HG03442 (cell line): ENCODE results near the gene RELT.

ENCODE experiments used
- ATAC-seq: cut with Tn5 transposase; IDR thresholded peaks from one replicate; pipeline ENCODE4 v1.9.1; 2021; ENCODE audit warnings: mild to moderate bottlenecking, moderate library complexity; ENCODE audit not compliant: unreplicated experiment

The RELT gene

DNA sequence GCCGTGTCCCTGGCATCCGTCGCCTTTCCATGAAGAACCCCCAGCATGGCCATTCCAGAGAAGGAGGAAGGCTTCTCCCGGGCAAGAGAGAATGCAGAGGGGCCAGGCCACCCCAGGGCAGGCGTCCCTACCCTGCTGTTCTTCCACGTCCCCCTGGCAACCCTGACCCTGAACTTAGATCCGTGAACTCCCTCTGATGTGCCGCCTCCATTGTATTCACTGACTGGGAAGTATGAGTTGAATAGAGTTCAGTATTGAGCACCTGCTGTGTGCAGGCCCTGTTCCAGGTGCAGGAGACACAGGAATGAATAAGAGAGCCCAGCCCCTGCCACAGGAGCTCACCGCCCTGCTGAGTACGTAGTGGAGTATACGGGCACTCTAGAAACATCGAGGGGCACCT lies 29.1 kb upstream of the RELT start:
- no peak for ATAC-seq

DNA sequence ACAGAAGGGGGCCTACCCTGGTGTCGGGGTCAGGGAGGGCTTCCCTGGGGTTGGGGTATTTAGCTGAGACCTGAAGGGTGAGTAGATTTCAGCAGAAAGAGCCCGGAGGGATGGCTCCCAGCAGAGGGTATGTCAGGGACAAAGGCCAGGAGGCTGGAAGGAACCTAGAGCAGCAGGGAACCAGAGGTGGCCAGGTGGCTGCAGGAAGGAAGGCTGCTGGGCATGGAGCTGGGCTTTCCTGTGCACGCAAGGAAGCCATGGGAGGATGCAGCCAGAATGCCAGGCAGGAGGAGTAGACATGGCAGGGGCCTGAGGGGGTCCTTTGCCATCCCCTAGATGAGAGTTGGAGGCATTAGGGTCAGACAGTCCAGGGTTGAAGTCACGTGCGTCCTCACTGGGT lies 27.4 kb upstream of the RELT start:
- no peak for ATAC-seq

- no peak for ATAC-seq
These were observed 26.6 kb upstream of the RELT start for GRCh38 chr11:73349633-73350032.

DNA sequence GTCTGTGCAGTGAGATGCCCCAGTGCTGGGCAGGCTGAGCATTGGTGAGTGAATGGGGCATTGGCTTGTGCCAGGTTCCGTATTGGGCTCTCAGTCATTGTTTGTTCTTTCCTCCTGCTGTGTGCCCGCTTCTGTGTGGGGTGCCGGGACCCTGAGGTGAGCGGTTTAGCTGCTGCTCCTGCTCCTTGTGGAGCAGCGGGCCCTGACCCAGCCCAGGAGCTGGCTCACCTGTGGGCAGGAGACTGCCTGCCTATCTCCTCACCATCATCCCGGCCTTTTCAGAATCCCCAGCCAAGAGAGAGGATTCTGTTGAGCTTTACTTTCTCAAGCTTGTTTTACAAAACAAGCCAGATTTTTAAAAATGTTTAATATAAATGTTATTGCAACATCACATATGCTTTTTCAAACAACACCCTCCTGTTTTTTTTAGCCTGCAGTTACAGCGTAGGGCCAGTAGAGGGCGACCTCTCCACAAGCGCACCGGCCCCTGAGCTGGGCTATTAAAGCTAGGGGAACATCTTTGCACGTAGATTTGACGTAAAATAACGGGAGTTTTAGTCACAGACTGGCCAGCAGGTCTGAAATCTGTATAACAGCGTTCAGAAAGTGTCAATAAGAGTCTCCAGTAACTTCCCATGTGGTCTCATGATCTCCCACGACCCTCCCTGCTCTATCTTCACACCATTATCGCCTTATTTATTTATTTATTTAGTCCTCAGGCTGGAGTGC lies 25.1 kb upstream of the RELT start:
- ATAC-seq = no peak

DNA sequence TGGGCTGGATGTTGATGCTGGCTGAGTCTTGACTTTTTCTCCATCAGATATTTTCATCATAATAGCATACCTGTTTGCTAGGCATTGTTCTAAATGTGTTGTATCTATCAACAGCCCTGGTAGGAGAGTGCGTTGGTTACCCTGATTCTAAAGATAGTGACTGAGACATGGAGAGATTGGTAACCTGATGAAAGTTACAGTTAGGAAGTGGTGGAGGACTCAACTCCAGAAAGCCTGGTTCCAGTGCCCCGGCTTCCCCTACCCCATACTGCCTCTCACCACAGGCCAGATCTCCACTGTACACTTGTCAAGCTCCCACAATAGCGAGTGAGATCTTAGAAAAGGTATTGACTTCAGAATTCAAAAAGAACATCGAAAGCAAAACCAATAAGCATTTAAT lies 22.8 kb upstream of the RELT start:
- no peak for ATAC-seq

DNA sequence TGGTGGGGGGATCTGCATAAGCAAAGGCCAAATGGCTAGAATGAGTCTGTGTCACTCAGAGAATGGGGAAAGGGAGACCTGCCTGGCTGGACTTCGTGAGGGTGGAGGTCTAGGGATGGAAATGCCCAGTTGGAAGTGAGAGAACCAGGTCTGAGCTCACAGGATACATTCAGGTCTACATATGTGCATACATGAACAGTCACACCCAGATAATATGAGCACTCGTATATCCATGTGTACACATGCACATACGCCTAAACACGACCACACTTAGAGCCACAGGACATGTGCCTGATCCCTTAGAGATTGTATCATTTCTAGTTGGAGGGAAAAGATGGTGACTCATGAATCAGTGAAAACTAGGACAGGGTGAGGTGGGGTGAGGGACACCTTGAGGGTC lies 21.1 kb upstream of the RELT start:
- ATAC-seq = no peak

- no peak for ATAC-seq
These were observed 19.0 kb upstream of the RELT start for GRCh38 chr11:73356979-73357860.

GRCh38 chr11:73358071-73358470 lies 18.1 kb upstream of the RELT start:
- no peak for ATAC-seq

GRCh38 chr11:73359341-73359740 lies 16.9 kb upstream of the RELT start:
- no peak for ATAC-seq

DNA sequence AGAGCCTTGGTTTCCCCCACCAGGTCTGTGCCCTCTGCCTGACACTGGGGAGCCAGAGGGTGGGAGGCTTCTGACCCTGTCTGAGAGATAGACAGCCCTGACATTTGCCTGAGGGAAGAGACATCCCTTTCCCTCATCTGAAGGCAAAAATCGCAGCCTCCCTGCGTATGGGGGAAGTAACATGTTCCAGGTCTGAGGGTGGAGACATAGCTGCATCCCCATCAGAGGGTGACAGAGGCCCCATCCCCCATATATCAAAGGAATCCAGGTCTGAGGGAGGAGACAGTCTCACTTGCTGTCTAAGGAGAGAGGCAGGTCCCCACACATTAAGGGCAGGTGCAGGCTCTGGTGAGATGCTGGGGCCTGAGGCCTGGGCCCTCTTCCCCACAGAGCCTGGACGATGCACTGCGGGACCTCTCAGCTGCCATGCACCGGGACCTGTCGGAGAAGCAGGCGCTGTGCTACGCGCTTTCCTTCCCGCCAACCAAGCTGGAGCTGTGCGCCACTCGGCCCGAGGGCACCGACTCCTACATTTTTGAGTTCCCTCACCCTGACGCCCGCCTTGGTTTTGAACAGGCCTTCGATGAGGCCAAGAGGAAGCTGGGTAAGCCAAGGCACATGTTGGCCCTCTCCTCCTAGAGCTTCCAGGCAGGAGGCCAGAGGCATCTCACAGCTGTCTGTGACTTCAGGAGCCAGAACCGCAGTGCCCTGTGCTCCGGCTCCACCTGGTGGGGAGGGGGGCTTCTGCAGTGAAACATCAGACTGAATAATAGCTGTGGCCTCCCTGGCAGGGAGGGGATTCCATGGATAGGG lies 16.1 kb upstream of the RELT start:
- no peak for ATAC-seq

DNA sequence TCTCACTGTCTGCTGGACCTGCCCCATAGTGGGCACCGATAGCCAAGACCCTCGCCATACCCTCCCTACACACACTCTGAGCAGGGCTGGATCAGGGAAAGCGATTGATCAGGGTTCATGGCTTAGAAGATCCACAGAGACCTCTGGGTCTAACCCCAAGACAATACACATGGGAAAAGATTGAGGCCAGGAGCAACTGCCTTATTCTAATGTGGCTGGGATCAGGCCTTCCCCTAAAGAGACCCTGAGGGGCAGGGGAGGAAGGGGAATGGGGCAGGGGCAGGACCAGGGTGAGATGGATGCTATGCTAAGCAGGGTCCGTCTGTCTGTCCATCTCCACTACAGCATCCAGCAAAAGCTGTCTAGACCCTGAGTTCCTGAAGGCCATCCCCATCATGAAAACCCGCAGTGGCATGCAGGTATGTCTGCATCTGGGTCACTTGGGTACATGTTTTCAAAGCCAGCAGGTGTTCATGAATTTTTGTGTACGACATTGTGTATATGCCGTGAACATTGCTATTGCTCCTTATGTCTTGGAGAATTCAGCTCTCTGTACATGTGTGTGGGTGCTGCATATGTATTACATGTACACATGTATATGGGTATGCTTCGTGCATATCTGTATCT lies 15.3 kb upstream of the RELT start:
- ATAC-seq = no peak

DNA sequence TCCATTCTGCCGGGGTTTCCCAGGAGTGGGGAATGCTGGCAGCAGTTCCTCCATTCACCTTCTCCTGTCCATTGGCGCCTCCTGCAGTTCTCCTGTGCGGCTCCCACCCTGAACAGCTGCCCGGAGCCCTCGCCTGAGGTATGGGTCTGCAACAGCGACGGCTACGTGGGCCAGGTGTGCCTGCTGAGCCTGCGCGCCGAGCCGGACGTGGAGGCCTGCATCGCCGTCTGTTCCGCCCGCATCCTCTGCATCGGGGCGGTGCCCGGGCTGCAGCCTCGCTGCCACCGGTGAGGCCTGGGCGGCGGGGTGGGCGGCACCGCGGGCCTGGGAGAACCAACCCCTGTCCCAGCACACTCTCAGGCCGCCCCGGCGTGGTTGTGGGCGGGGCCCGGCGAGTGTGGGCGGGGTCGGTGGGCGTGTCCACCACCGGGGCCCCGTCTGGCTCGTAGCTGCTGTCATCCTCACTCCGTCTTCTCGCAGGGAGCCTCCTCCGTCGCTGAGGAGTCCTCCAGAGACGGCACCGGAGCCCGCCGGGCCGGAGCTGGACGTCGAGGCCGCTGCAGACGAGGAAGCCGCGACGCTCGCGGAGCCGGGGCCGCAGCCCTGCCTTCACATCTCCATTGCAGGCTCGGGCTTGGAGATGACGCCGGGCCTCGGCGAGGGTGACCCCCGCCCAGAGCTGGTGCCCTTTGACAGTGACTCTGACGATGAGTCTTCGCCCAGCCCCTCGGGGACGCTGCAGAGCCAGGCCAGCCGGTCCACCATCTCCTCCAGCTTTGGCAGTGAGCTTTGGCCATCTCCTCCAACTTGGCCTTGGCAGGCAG lies 14.0 kb upstream of the RELT start:
- no peak for ATAC-seq

DNA sequence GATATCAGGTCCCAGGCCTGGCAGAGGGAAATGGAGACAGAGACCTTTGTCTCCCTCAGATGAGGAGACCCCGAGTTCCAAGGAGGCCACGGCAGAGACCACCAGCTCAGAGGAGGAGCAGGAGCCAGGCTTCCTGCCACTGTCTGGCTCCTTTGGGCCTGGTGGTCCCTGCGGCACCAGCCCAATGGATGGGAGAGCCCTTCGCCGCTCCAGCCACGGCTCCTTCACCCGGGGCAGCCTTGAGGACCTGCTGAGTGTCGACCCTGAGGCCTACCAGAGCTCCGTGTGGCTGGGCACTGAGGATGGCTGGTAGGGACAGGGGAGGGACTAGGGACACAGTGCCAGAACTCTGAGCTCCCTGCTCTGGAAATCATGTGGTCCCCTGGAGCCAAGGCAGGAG lies 13.1 kb upstream of the RELT start:
- no peak for ATAC-seq

DNA sequence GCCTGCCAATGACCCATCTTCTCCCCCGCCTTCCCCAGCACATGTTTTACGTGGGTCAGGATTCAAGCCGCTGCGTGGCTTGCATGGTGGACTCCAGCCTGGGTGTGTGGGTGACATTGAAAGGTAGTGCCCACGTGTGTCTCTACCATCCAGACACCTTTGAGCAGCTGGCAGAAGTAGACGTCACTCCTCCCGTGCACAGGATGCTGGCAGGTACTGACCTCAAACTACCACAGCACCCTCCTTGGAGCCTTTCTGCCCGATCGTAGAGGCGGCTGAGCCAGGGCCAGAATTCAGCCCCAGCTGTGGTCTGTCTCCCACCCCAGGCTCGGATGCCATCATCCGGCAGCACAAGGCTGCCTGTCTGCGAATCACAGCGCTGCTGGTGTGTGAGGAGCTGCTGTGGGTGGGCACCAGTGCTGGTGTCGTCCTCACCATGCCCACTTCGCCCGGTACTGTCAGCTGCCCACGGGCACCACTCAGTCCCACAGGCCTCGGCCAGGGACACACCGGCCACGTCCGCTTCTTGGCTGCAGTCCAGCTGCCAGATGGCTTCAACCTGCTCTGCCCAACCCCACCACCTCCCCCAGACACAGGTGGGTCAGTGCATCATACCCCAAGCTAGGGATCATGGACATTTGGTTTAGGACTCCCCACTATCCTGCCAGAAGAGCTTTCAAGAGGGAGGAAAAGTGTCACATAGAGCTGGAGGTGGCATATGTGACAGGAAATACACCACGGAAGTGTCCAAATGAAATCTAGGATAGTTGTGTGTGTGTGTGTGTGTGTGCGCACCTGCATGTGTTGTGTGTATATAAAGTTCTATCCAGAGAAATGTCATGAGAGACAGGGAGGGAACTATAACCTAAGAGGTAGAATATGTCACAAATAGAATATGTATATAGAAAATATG lies 10.6 kb upstream of the RELT start:
- no peak for ATAC-seq

- no peak for ATAC-seq
These were observed 10.0 kb upstream of the RELT start for GRCh38 chr11:73366265-73366610.

DNA sequence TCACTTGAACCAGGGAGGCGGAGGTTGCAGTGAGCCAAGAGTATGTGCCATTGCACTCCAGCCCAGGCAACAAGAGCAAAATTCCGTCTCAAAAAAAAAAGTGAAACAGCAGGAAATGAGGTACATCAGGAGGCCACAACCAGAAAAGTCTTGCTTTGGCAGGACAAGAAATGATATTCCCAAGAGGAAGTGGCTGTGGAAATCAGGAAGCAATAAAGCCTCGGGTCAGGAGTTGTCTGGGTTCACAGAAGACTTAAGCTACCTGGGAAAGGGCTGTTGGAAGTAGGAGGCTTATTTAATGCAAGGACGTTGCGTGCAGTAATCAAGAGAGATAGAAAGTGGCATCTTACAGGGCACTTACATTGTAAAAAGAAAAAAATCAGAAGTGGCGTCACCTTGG lies 9.2 kb upstream of the RELT start:
- no peak for ATAC-seq

GRCh38 chr11:73367482-73368024 lies 8.6 kb upstream of the RELT start:
- ATAC-seq = no peak

DNA sequence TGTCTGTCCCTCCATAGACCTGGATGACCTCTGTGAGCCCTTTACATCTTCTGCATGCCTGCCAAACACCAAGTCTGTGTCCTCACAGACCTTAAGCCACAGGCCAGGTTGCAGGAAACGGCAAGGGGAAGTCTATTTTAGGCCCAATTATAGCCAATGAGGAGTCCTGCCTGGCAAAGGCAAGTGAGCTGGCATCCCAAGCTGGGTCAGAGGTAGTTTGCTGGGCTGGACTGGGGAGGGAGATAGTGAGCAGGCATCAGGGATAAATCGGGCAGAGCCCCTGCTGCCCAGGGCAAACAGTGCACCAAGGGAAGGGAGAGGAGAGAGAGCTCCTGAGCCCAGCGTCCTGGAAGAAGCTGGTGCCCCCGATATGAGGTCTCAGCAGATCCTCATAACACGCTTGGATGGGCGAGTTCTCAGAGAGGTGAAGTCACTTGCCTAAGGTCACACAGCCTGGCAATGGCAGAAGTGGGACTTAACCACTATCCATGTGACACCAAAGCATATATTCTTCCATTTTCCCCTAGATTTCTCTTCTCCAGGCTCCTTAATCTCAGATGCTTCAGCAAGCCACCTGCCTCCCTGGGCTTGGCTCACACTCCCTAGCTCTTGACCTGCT lies 3.7 kb upstream of the RELT start:
- ATAC-seq = no peak

DNA sequence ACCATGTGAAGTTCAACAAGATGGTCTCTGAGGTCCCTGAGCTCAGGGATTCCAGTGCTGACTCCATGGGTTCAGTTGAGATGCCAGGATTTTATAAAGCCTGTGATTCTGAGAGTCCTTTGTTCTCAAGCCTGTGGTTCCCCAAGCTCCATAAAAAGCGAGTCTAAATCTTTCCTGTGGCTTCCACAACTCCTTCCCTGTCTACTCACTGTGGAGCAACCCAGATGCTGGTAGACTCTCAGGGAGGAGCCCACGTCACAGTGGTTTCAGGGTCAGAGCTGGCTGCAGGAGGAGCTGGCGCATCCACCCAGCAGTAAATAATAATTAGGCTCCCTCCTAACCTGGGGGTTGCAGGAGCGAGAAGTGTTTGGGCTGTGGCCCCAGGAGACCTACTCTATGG lies 2.0 kb upstream of the RELT start:
- no peak for ATAC-seq
